ENCODE results near the gene PACSIN3. TPM values are rescaled to one million over a fixed set of nuclear protein-coding genes. Genes with fewer than 3 reads are reported as not detected.

PACSIN3 gene
- total and polyA plus RNA-seq, 2 of the 13 experiments (the other 11 are each of a cell fraction or from before 2014, with no cell fraction given) = 47.9 to 93.3 TPM

DNA sequence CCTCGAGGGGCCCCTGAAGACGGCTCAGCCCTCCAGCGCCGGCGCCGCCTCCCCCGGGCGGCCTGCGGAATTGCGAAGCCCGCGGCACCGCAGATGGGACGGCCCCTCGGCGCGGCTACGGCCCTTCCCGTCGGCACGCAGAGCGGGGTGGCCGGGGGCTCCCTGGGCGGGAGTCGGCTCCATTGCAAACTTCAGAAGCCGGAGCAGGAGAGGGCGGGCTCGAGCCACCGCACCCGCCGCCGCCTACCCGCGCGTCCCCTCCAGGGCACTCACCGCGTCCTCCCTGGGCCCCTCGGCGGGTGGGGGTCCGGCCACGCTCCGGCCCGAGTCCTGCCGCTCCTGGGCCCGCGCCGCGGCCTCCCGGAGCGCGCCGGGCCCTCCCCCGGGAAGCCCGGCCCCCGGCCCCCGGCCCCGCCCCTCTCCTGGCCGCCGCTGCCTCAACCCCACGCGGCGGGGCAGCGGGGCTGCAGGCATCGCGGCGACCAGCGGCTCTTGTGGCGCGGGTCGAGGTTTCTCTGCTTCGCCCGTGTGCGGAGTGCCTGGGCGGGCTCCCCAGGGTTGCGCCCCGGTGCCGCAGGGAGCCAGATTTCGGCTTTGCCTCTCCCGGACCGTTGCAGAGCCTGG lies at the start of gene PACSIN3 (continued):
- TF ChIP-seq, protein P1, sequence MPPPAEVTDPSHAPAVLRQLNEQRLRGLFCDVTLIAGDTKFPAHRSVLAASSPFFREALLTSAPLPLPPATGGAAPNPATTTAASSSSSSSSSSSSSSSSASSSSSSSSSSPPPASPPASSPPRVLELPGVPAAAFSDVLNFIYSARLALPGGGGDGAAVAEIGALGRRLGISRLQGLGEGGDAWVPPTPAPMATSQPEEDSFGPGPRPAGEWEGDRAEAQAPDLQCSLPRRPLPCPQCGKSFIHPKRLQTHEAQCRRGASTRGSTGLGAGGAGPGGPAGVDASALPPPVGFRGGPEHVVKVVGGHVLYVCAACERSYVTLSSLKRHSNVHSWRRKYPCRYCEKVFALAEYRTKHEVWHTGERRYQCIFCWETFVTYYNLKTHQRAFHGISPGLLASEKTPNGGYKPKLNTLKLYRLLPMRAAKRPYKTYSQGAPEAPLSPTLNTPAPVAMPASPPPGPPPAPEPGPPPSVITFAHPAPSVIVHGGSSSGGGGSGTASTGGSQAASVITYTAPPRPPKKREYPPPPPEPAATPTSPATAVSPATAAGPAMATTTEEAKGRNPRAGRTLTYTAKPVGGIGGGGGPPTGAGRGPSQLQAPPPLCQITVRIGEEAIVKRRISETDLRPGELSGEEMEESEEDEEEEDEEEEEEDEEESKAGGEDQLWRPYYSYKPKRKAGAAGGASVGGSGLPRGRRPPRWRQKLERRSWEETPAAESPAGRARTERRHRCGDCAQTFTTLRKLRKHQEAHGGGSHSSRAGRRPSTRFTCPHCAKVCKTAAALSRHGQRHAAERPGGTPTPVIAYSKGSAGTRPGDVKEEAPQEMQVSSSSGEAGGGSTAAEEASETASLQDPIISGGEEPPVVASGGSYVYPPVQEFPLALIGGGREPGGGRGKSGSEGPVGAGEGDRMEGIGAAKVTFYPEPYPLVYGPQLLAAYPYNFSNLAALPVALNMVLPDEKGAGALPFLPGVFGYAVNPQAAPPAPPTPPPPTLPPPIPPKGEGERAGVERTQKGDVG (CRISPR knock-in tag; IDR thresholded peaks at IDR 0.05; ENCODE audit: borderline replicate concordance) = no peak
- TF ChIP-seq, protein P2, sequence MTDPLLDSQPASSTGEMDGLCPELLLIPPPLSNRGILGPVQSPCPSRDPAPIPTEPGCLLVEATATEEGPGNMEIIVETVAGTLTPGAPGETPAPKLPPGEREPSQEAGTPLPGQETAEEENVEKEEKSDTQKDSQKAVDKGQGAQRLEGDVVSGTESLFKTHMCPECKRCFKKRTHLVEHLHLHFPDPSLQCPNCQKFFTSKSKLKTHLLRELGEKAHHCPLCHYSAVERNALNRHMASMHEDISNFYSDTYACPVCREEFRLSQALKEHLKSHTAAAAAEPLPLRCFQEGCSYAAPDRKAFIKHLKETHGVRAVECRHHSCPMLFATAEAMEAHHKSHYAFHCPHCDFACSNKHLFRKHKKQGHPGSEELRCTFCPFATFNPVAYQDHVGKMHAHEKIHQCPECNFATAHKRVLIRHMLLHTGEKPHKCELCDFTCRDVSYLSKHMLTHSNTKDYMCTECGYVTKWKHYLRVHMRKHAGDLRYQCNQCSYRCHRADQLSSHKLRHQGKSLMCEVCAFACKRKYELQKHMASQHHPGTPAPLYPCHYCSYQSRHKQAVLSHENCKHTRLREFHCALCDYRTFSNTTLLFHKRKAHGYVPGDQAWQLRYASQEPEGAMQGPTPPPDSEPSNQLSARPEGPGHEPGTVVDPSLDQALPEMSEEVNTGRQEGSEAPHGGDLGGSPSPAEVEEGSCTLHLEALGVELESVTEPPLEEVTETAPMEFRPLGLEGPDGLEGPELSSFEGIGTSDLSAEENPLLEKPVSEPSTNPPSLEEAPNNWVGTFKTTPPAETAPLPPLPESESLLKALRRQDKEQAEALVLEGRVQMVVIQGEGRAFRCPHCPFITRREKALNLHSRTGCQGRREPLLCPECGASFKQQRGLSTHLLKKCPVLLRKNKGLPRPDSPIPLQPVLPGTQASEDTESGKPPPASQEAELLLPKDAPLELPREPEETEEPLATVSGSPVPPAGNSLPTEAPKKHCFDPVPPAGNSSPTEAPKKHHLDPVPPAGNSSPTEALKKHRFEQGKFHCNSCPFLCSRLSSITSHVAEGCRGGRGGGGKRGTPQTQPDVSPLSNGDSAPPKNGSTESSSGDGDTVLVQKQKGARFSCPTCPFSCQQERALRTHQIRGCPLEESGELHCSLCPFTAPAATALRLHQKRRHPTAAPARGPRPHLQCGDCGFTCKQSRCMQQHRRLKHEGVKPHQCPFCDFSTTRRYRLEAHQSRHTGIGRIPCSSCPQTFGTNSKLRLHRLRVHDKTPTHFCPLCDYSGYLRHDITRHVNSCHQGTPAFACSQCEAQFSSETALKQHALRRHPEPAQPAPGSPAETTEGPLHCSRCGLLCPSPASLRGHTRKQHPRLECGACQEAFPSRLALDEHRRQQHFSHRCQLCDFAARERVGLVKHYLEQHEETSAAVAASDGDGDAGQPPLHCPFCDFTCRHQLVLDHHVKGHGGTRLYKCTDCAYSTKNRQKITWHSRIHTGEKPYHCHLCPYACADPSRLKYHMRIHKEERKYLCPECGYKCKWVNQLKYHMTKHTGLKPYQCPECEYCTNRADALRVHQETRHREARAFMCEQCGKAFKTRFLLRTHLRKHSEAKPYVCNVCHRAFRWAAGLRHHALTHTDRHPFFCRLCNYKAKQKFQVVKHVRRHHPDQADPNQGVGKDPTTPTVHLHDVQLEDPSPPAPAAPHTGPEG (CRISPR knock-in tag; IDR thresholded peaks at IDR 0.05) = no peak
- no peak for TF ChIP-seq HNRNPH1 (optimal IDR thresholded peaks at IDR 0.05; ENCODE audit: low read depth, low read length)
- TF ChIP-seq, protein P3, sequence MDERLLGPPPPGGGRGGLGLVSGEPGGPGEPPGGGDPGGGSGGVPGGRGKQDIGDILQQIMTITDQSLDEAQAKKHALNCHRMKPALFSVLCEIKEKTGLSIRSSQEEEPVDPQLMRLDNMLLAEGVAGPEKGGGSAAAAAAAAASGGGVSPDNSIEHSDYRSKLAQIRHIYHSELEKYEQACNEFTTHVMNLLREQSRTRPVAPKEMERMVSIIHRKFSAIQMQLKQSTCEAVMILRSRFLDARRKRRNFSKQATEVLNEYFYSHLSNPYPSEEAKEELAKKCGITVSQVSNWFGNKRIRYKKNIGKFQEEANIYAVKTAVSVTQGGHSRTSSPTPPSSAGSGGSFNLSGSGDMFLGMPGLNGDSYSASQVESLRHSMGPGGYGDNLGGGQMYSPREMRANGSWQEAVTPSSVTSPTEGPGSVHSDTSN (CRISPR knock-in tag; IDR thresholded peaks at IDR 0.05) = no peak
- no peak for TF ChIP-seq MATR3 (CRISPR knock-in tag; IDR thresholded peaks at IDR 0.05)
- TF ChIP-seq ZNF317 (CRISPR knock-in tag; IDR thresholded peaks at IDR 0.05) = no peak
- TF ChIP-seq ZNF496 (CRISPR knock-in tag; IDR thresholded peaks at IDR 0.05; ENCODE audit: insufficient replicate concordance) = no peak
- TF ChIP-seq ZNF234 (CRISPR knock-in tag; conservative IDR thresholded peaks at IDR 0.05) = peak; percentile 87; the same call in 1 of the 2 replicates
- 0 out of 2 replicates have a peak, but pooled peaks have one; percentile 46 for TF ChIP-seq MTF2 (CRISPR knock-in tag; IDR thresholded peaks at IDR 0.05; ENCODE audit: borderline replicate concordance)
- TF ChIP-seq KDM5A (IDR thresholded peaks at IDR 0.05; ENCODE audit: borderline replicate concordance, low read length) = no peak
- TF ChIP-seq ZNF446 (CRISPR knock-in tag; IDR thresholded peaks at IDR 0.05) = no peak
- 0 out of 2 replicates have a peak, but pooled peaks have one; percentile 12 for TF ChIP-seq ERF (CRISPR knock-in tag; IDR thresholded peaks at IDR 0.05)
- TF ChIP-seq ZNF777 (CRISPR knock-in tag; IDR thresholded peaks at IDR 0.05) = peak; percentile 85
- no peak for TF ChIP-seq KAT2B (IDR thresholded peaks at IDR 0.05; ENCODE audit: borderline replicate concordance, low read depth, low read length)
- TF ChIP-seq, protein P4, sequence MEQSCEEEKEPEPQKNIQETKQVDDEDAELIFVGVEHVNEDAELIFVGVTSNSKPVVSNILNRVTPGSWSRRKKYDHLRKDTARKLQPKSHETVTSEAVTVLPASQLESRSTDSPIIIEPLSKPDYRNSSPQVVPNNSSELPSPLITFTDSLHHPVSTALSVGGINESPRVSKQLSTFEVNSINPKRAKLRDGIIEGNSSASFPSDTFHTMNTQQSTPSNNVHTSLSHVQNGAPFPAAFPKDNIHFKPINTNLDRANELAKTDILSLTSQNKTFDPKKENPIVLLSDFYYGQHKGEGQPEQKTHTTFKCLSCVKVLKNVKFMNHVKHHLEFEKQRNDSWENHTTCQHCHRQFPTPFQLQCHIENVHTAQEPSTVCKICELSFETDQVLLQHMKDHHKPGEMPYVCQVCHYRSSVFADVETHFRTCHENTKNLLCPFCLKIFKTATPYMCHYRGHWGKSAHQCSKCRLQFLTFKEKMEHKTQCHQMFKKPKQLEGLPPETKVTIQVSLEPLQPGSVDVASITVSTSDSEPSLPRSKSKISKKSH (CRISPR knock-in tag; IDR thresholded peaks at IDR 0.05; ENCODE audit: borderline replicate concordance) = no peak
- no peak for TF ChIP-seq ZNF180 (CRISPR knock-in tag; IDR thresholded peaks at IDR 0.05; ENCODE audit: borderline replicate concordance, low read depth)
- peak; percentile 63 for TF ChIP-seq HNRNPLL (IDR thresholded peaks at IDR 0.05; ENCODE audit: low read depth, low read length, poor library complexity, severe bottlenecking)
- no peak for TF ChIP-seq PHF21A (CRISPR knock-in tag; IDR thresholded peaks at IDR 0.05)
